ENCODE measurements around the gene USP1.

USP1 gene

GRCh38 chr1:62426794-62427193 is 10.1 kb upstream of the USP1 start:
- DNase-seq, result no peak

DNA sequence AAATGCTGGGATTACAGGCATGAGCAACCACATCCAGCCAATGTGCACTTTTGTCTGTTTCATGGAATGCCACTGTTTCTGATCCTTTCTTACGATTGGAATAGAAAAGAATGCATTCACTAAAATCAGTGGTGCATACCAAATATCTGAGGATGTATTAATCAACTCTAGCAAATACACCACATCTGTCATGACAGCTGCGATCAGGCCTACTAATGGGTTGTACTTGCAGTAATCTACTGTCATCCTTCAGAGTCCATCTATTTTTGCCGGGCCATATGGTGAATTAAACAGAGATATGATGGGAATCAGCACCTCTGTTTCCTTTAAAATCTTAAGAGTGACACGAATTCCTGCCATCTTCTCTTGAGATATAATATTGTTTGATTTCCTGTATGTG is 8.5 kb upstream of the USP1 start:
- no peak for DNase-seq

- no peak for DNase-seq
Observed at GRCh38 chr1:62429581-62429980, 7.3 kb upstream of the USP1 start.

DNA sequence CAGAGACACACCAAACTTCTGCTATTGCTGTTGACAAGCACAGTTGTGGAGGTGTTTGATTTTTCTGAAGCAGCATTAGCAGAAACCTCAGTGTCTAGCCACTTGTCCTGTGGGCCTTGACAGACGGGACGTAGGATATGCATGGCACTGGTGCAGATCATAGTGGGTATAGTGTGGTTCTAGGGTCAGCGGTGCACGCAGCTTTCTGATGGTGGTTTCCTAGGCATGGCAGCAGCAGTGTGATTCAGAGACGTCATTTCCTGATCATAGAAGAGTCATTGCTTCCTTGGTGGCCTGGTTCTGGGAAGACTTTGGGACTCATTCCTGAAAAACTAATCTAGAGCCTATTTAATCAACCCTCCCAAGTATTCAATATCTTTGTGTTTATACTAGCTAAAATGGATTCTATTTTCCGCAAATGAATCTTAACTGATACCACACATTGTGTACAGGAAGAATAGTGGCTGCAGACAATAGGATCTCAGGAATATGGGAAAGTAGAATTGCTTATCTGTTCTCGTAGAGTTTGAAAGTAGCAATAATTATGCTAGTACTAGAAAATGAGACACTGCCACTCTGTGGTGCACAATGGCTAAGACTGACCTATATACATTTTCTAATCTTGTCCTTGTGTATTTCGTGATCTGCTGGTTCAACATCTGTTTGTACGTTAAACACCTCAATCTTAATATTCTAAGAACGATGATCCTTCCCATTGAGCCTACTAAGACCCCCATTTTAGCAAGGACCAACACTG is 2.8 kb upstream of the USP1 start:
- no peak for DNase-seq

DNA sequence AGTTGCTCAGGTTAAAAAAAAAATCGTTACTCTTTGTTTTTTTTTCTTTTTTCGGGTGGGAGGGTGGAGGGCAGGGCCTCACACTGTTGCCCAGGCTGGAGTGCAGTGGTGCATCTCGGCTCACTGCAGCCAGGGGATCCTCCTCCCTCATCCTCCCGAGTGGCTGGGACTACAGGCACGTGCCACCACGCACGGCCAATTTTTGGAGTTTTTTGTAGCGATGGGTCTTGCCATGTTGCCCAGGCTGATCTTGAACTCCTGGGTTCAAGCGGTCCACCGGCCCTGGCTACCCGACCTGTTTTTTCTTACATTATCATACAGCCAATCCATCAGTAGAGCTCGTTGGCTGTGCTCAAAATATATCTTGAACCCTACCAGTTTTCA is 2.2 kb upstream of the USP1 start:
- DNase-seq, result no peak

DNA sequence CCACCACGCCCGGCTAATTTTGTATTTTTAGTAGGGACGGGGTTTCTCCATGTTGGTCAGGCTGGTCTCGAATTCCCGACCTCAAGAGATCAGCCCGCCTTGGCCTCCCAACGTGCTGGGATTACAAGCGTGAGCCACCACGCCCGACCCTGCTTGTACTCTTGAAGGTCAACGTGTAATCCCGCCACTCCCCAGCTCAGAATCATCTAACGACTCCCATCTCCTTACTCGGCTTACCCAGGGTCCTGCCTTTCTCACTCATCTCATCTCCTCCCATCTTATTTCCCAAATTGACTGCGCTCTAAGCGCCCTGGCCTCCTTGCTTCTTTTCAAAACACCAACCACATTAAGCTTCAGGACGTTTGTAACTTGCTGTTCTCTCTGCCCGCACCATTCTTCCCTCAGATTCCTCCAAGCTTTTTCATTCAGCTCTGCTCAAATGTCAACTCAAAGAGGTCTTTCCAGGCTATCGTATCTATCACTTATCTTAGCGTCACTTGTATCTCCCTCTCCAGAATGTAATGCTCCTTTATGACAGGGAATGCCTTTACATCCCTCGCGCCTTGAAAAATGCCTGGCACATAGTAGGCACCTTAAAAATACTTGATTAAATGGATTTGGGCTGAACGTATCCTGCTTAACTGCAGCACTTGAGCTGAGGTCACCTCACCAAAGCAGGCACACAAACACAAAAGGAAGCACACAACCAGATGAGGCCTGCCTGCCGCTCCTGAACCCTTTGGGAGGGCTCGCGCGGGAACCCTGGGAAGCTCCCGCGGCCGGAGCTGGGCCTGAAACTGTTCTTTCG is 1.4 kb upstream of the USP1 start:
- DNase-seq, result no peak

GRCh38 chr1:62436039-62436465 is 797 bp upstream of the USP1 start:
- peak; percentile 96 to 99 (median 98) for DNase-seq

- DNase-seq, result peak in 3 of 4 experiments; percentile 37 to 43 (median 40)
Observed at GRCh38 chr1:62437273-62437940, 558 bp downstream of the USP1 start.

GRCh38 chr1:62438163-62438562 is 1.3 kb downstream of the USP1 start:
- no peak for DNase-seq

DNA sequence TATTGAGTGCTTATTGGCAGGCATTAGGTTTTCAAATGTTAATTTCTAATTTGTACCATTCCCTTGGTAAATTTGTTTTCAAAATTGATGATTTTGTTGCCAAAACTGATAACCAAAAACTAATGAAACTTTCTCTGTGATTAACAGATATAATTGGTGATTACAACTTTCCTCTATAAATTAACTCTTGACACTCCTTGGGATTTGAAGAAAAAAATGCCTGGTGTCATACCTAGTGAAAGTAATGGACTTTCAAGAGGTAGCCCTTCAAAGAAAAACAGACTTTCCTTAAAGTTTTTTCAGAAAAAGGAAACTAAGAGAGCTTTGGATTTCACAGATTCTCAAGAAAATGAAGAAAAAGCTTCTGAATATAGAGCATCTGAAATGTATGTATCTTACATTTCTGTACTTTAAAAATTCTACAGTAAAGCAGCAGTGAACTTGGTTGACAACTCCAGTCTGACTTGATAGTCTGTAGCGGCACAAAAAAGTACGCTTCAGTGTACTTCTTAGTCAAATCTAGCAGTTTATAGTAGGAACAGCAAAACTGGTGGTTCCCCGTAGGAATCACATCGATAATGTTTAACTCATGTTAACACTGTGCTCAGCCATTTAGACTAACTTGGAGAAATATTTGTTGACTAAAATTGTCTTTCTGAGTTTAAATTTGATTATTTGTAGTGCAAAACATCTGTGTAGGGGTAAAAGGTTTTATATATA is 3.0 kb downstream of the USP1 start:
- no peak for DNase-seq

GRCh38 chr1:62444701-62445100 is 7.9 kb downstream of the USP1 start:
- DNase-seq, result no peak

DNA sequence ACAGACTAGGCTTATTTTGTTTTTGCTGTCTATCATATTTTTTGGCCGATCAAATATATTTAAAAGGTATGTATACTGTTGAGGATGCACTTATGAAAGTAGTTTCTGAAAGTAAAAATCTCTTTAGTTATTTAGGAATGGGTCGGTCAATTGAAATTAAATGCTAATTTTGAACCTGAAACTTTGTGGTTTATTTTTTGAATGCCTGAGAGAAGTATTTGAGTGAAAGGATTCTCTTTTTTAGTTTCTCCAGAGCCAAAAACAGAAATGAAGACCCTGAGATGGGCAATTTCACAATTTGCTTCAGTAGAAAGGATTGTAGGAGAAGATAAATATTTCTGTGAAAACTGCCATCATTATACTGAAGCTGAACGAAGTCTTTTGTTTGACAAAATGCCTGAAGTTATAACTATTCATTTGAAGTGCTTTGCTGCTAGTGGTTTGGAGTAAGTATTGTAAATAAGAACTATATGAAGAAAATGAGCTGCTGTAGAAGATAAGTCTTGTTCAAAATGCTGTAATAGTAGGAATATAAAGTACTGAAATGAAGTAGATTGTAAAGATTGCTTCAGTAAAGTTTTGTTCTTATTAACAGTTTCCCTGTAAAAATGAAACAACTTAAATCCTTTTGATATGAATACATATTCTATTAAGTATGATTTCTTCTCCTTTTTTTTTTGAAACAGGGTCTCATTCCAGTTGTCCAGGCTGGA is 11.5 kb downstream of the USP1 start:
- no peak for DNase-seq

DNA sequence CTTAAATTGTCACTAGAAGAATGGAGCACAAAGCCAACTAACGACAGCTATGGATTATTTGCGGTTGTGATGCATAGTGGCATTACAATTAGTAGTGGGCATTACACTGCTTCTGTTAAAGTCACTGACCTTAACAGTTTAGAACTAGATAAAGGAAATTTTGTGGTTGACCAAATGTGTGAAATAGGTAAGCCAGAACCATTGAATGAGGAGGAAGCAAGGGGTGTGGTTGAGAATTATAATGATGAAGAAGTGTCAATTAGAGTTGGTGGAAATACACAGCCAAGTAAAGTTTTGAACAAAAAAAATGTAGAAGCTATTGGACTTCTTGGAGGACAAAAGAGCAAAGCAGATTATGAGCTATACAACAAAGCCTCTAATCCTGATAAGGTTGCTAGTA is 13.5 kb downstream of the USP1 start:
- no peak for DNase-seq

DNA sequence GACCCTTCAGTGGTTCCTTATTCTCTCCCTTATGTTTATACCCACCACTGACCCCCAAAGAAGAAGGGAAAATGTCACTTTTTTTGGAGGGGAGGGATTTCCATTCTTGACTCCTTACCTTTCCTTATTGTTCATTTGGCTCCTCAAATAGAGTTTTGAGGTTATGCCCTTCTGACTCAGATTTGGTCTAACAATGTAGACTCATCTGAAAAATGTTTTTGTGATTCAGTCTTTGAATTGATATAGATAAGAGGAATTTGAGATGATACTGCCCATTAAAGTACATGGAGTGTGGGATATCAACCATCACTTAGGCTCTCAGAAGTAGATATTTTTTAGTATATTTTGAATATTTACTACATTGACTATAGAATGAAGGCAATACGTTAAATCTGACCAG is 16.1 kb downstream of the USP1 start:
- DNase-seq, result no peak

GRCh38 chr1:62457955-62458354 is 21.1 kb downstream of the USP1 start:
- DNase-seq, result no peak

GRCh38 chr1:62462370-62462769 is 25.5 kb downstream of the USP1 start:
- no peak for DNase-seq

DNA sequence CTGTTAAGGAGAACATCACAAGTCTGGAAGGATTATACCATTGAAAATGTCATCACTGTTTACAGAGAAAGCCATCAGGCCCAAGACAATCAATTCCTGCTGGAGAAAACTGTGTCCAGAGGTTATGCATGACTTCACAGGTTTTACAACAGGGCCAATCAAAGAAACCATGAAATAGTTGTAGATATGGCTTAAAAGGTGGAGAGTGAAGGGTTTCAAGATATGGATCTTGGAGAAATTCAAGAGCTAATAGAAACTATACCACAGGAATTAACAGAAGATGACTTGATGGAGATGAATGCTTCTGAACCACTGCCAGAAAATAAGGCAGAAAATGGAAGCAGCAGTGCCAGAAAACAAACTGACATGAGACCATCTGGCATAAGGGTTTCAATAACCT is 30.2 kb downstream of the USP1 start:
- DNase-seq, result no peak

DNA sequence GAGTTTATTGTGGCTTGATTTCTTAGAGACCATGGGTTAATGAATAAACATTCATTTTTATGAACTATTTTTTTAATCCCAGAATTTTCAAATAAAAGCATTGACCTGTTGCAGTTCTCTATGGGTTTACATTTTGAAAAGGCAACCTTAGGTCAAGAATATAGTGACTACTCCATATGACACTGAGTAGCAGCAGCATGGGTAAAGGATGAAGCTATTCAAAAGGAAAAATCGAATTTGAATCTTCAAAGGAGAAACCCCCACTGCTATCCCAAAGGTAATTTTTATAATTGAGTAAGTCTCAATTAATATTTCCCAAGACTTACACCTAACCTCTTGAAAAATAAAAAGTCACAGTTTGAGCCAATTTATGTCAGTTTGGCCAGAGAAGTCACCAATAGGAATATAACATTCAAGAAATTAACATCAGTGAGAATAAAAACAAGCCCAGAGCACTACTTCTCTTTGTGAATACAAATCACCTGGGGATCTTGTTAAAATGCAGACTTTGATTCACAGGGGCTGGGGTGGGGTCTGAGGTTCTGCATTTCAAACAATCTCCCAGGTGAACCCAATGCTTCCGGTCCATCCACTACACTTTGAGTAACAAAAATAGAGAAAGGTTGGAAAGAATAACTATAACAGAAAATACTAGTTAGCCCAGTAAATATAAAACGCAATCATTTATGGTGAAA is 39.8 kb downstream of the USP1 start:
- DNase-seq, result no peak

GRCh38 chr1:62481681-62482080 is 44.8 kb downstream of the USP1 start:
- DNase-seq, result no peak

DNA sequence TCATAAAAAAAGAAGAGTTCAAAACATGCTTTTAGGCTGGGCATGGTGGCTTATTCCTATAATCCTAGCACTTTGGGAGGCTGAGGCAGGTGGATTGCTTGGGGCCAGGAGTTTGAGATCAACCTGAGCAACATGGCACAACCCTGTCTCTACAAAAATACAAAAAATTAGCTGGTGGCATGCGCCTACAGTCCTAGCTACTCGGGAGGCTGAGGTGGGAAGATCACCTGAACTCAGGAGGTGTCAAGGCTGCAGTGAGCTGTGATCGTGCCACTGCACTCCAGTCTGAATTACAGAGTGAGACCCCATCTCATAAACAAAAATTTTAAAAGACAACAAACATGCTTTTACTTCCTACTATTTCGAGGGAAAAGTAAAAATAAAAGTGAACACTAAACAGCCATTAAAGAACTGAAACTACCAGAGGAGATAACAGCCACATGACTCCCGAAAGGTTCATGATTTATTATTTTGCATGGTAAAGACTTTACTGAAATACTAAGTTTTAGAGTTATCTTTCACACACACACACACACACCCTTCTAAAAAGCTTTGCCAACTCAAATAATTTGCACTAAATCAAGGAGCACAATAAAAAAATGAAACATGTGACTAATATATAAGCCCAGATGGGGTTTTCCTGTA is 48.1 kb downstream of the USP1 start:
- DNase-seq, result no peak

DNA sequence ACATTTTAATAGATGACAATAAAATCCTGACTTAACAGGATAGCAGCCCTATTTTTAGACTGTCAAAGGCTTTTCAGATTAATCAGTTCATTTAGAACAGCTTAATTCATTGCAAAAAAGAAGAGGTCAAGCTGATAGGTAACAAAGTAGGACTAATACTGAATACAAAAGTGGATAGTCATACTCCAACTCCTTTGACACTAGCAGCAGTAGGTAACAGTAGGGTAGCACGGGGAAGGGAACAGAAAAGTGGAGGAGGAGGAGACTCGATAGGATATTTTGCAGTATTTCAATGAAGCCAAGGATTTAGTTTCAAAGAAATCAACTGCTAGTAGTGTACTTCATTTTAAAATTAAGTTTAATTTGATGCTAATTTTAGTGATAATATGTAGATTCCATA is 51.1 kb downstream of the USP1 start:
- no peak for DNase-seq

Data from activated naive CD4-positive, alpha-beta T cell (primary cell).